Thyroid gland (tissue), 4 donors: ENCODE measurements around the gene KAZALD1.

ENCODE experiments used
- CTCF ChIP-seq, 6 experiments: fragments of 200-600 bp in 3 of 6; fragments of 450-650 bp in 3 of 6; sonication (generic) in 3 of 6; IDR thresholded peaks; one replicate each; pipeline ENCODE4 v1.5.1; 2016 to 2019; ENCODE audit warnings: antibody characterized with exemption in 6 of 6, mild to moderate bottlenecking in 2 of 6, inconsistent platforms in 1 of 6, moderate library complexity in 1 of 6
- POLR2A ChIP-seq, 2 donors: fragments of 450-650 bp; IDR thresholded peaks; one replicate each; pipeline ENCODE4 v1.6.1; 2017; ENCODE audit warnings: antibody characterized with exemption in 2 of 2, mild to moderate bottlenecking in 2 of 2, moderate library complexity in 1 of 2

GRCh38 chr10:101029520-101030295 lies 32.1 kb upstream of the KAZALD1 start:
- TF ChIP-seq POLR2A (IDR thresholded peaks at IDR 0.05) (no peak), CTCF (IDR thresholded peaks at IDR 0.05) (no peak)
